HepG2 (cell line): Measurements from ENCODE around the gene DDX24. TPM values are rescaled to one million over a fixed set of nuclear protein-coding genes. Genes with fewer than 3 reads are reported as not detected.

Experiments
- HOXA3 ChIP-seq: sonication (generic); formaldehyde crosslinking; IDR thresholded peaks from 2 replicates; pipeline ENCODE4 v1.5.0; 2020; ENCODE audit warnings: missing genetic modification reagents
- NFRKB ChIP-seq: fragments of 450-650 bp; IDR thresholded peaks from 2 replicates; pipeline ENCODE4 v1.6.1; 2017
- NONO ChIP-seq, 2 experiments: fragments of 450-650 bp in 1 of 2; sonication (generic) in 1 of 2; formaldehyde crosslinking in 1 of 2; IDR thresholded peaks in 1 of 2; conservative IDR thresholded peaks in 1 of 2; 2 replicates each; pipeline versions ENCODE4 v1.6.1 to v1.8.0; 2017 to 2022; ENCODE audit warnings: mild to moderate bottlenecking in 1 of 2, missing genetic modification reagents in 1 of 2, moderate library complexity in 1 of 2
- SSRP1 ChIP-seq: IDR thresholded peaks from 2 replicates; pipeline ENCODE4 v1.6.1; 2016; ENCODE audit warnings: control low read depth
- TBX2 ChIP-seq: sonication (generic); formaldehyde crosslinking; IDR thresholded peaks from 2 replicates; pipeline ENCODE4 v1.5.0; 2020; ENCODE audit warnings: missing genetic modification reagents, mild to moderate bottlenecking, borderline replicate concordance
- ZNF562 ChIP-seq: sonication (generic); formaldehyde crosslinking; IDR thresholded peaks from 2 replicates; pipeline ENCODE4 v1.8.0; 2022; ENCODE audit warnings: missing genetic modification reagents, borderline replicate concordance
- ZNF614 ChIP-seq: IDR thresholded peaks from 2 replicates; pipeline ENCODE4 v1.6.1; 2018; ENCODE audit warnings: missing biosample characterization, missing genetic modification reagents, inconsistent platforms, borderline replicate concordance
- ZNF672 ChIP-seq: sonication (generic); formaldehyde crosslinking; IDR thresholded peaks from 2 replicates; pipeline ENCODE4 v1.8.1; 2022; ENCODE audit warnings: missing genetic modification reagents
- polyA plus RNA-seq, 8 experiments: library from polyadenylated mRNA; depleted of rRNA in 3 of 8; stranded (reverse) in 7 of 8; unstranded in 1 of 8; fragments of >200 nt; fragmentation: Illumina TruSeq in 4 of 8; extraction: Trizol in 4 of 8; gene quantifications; 2 replicates each; pipeline versions ENCODE4 v1.2.1 to v1.2.3, GENCODE V29; 2011 to 2016; ENCODE audit warnings: low read depth in 4 of 8, missing spikeins in 1 of 8, mixed read lengths in 1 of 8; ENCODE audit not compliant: insufficient read depth in 1 of 8
- total RNA-seq, 5 experiments: library from RNA; depleted of rRNA; stranded (reverse); fragments of >200 nt; fragmentation: Illumina TruSeq; extraction: Trizol; gene quantifications; 2 replicates each; pipeline ENCODE4 v1.2.3, GENCODE V29; 2016; ENCODE audit warnings: low read depth in 1 of 5
- TF ChIP-seq, protein P1 (sequence below): sonication (generic); formaldehyde crosslinking; IDR thresholded peaks from 2 replicates; pipeline ENCODE4 v1.4.0; 2020; ENCODE audit warnings: missing genetic modification reagents
- TF ChIP-seq, protein P2 (sequence below): sonication (generic); formaldehyde crosslinking; IDR thresholded peaks from 2 replicates; pipeline ENCODE4 v1.8.0; 2022; ENCODE audit warnings: mild to moderate bottlenecking, missing genetic modification reagents, borderline replicate concordance
- TF ChIP-seq, protein P3 (sequence below): sonication (generic); formaldehyde crosslinking; IDR thresholded peaks from 2 replicates; pipeline ENCODE4 v1.4.0; 2020; ENCODE audit warnings: missing genetic modification reagents
- TF ChIP-seq, protein P4 (sequence below), 2 experiments: sonication (generic) in 1 of 2; formaldehyde crosslinking in 1 of 2; IDR thresholded peaks; 2 replicates each; pipeline versions ENCODE4 v1.6.1 to v1.9.0; 2014 to 2022; ENCODE audit warnings: antibody characterized with exemption in 1 of 2, borderline replicate concordance in 1 of 2, inconsistent platforms in 1 of 2, low read depth in 1 of 2, missing genetic modification reagents in 1 of 2
- TF ChIP-seq, protein P5 (sequence below): sonication (generic); formaldehyde crosslinking; IDR thresholded peaks from 2 replicates; pipeline ENCODE4 v1.5.1; 2020; ENCODE audit warnings: missing genetic modification reagents, mild to moderate bottlenecking, borderline replicate concordance

The DDX24 gene
- total and polyA plus RNA-seq, 2 of the 13 experiments (the other 11 are each of a cell fraction or from before 2014, with no cell fraction given), result 67.3 to 149 TPM

DNA sequence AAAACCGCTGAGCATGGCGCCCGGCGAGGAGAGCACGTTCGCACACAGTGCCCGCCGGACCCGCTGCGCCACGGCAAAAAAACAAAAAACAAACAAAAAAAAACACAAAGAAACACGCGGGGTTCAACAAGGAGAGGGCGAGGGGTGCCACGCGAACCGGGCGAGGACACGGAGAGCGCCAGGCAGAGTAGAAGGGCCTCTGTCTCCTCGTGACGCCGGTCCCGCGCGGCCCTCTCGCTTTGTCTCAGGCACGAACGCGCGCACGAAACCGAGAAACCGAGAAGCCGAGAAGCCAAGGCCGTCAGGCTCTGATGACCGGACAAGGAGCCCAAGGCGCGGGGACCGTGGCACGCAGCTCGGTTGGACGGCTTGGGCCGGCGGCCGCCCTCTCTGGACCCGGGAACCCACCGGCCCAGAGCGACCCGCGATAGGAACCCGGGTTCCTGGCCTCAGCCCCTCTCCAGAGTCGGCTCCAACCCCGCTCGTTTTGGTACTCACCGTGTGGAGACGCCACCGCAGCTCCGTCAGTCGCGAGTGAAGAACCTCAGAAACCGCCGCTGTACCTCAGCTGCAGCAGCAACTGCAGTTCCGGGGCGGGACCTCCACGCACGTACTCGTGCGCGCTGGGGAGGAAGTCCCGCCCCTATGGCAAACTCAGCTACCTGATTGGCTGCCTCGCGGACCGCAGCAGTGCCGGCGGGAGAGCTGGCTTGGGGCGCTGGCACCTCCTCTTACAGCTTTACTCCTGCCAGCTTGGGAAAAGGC is at the start of gene DDX24, which contains the start of gene IFI27L1 (continued):
- TF ChIP-seq ZNF614 (CRISPR knock-in tag) (no peak), NFRKB (no peak), HOXA3 (peak; percentile 67), SSRP1 (CRISPR knock-in tag) (no peak), NONO (IDR thresholded peaks at IDR 0.05) (no peak), NONO (CRISPR knock-in tag; conservative IDR thresholded peaks at IDR 0.05) (peak; percentile 81), ZNF672 (CRISPR knock-in tag) (no peak), ZNF562 (CRISPR knock-in tag) (no peak), TBX2 (peak; percentile 62; the same call in 1 of the 2 replicates)
- TF ChIP-seq, protein P1, sequence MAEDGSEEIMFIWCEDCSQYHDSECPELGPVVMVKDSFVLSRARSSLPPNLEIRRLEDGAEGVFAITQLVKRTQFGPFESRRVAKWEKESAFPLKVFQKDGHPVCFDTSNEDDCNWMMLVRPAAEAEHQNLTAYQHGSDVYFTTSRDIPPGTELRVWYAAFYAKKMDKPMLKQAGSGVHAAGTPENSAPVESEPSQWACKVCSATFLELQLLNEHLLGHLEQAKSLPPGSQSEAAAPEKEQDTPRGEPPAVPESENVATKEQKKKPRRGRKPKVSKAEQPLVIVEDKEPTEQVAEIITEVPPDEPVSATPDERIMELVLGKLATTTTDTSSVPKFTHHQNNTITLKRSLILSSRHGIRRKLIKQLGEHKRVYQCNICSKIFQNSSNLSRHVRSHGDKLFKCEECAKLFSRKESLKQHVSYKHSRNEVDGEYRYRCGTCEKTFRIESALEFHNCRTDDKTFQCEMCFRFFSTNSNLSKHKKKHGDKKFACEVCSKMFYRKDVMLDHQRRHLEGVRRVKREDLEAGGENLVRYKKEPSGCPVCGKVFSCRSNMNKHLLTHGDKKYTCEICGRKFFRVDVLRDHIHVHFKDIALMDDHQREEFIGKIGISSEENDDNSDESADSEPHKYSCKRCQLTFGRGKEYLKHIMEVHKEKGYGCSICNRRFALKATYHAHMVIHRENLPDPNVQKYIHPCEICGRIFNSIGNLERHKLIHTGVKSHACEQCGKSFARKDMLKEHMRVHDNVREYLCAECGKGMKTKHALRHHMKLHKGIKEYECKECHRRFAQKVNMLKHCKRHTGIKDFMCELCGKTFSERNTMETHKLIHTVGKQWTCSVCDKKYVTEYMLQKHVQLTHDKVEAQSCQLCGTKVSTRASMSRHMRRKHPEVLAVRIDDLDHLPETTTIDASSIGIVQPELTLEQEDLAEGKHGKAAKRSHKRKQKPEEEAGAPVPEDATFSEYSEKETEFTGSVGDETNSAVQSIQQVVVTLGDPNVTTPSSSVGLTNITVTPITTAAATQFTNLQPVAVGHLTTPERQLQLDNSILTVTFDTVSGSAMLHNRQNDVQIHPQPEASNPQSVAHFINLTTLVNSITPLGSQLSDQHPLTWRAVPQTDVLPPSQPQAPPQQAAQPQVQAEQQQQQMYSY (CRISPR knock-in tag), result no peak
- TF ChIP-seq, protein P2, sequence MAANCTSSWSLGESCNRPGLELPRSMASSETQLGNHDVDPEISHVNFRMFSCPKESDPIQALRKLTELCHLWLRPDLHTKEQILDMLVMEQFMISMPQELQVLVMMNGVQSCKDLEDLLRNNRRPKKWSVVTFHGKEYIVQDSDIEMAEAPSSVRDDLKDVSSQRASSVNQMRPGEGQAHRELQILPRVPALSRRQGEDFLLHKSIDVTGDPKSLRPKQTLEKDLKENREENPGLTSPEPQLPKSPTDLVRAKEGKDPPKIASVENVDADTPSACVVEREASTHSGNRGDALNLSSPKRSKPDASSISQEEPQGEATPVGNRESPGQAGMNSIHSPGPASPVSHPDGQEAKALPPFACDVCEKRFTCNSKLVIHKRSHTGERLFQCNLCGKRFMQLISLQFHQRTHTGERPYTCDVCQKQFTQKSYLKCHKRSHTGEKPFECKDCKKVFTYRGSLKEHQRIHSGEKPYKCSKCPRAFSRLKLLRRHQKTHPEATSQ (CRISPR knock-in tag), result no peak
- TF ChIP-seq, protein P3, sequence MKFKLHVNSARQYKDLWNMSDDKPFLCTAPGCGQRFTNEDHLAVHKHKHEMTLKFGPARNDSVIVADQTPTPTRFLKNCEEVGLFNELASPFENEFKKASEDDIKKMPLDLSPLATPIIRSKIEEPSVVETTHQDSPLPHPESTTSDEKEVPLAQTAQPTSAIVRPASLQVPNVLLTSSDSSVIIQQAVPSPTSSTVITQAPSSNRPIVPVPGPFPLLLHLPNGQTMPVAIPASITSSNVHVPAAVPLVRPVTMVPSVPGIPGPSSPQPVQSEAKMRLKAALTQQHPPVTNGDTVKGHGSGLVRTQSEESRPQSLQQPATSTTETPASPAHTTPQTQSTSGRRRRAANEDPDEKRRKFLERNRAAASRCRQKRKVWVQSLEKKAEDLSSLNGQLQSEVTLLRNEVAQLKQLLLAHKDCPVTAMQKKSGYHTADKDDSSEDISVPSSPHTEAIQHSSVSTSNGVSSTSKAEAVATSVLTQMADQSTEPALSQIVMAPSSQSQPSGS (CRISPR knock-in tag), result no peak
- TF ChIP-seq, protein P4, sequence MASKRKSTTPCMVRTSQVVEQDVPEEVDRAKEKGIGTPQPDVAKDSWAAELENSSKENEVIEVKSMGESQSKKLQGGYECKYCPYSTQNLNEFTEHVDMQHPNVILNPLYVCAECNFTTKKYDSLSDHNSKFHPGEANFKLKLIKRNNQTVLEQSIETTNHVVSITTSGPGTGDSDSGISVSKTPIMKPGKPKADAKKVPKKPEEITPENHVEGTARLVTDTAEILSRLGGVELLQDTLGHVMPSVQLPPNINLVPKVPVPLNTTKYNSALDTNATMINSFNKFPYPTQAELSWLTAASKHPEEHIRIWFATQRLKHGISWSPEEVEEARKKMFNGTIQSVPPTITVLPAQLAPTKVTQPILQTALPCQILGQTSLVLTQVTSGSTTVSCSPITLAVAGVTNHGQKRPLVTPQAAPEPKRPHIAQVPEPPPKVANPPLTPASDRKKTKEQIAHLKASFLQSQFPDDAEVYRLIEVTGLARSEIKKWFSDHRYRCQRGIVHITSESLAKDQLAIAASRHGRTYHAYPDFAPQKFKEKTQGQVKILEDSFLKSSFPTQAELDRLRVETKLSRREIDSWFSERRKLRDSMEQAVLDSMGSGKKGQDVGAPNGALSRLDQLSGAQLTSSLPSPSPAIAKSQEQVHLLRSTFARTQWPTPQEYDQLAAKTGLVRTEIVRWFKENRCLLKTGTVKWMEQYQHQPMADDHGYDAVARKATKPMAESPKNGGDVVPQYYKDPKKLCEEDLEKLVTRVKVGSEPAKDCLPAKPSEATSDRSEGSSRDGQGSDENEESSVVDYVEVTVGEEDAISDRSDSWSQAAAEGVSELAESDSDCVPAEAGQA (IDR thresholded peaks at IDR 0.05; ENCODE audit: low read depth), result 0 out of 2 replicates have a peak, but pooled peaks have one; percentile 53
- TF ChIP-seq, protein P4 (CRISPR knock-in tag; IDR thresholded peaks at IDR 0.05; ENCODE audit: borderline replicate concordance), result no peak
- TF ChIP-seq, protein P5, sequence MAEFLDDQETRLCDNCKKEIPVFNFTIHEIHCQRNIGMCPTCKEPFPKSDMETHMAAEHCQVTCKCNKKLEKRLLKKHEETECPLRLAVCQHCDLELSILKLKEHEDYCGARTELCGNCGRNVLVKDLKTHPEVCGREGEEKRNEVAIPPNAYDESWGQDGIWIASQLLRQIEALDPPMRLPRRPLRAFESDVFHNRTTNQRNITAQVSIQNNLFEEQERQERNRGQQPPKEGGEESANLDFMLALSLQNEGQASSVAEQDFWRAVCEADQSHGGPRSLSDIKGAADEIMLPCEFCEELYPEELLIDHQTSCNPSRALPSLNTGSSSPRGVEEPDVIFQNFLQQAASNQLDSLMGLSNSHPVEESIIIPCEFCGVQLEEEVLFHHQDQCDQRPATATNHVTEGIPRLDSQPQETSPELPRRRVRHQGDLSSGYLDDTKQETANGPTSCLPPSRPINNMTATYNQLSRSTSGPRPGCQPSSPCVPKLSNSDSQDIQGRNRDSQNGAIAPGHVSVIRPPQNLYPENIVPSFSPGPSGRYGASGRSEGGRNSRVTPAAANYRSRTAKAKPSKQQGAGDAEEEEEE, result peak; percentile 92; the same call in 1 of the 2 replicates
